Gastrocnemius medialis (tissue), 4 donors: ENCODE measurements around the gene QSOX2. TPM values are rescaled to one million over a fixed set of nuclear protein-coding genes. Genes with fewer than 3 reads are reported as not detected.

ENCODE experiments used
- ATAC-seq, 2 donors: fragments of 150-250 bp; one replicate each; pipeline ENCODE4 v1.9.1; 2016
- DNase-seq, 2 donors: peaks; one replicate each; pipeline ENCODE4 v3.0.0-alpha.2; 2019
- H3K27ac ChIP-seq, 4 donors: fragments of 200-600 bp; sonication (generic); 1 replicate in 1 of 4; 2 replicates in 3 of 4; pipeline ENCODE4 v1.5.1; 2016 to 2018; ENCODE audit warnings: mild to moderate bottlenecking in 2 of 4, moderate library complexity in 1 of 4
- H3K27me3 ChIP-seq, 3 donors: fragments of 200-600 bp; sonication (generic) in 2 of 3; 1 replicate in 1 of 3; 2 replicates in 2 of 3; pipeline versions ENCODE4 v1.5.1 to v1.6.0; 2016 to 2019; ENCODE audit warnings: mild to moderate bottlenecking in 1 of 3, moderate library complexity in 1 of 3
- H3K36me3 ChIP-seq, 2 donors: fragments of 200-600 bp; sonication (generic) in 1 of 2; one replicate each; pipeline ENCODE4 v1.5.1; 2017 to 2018
- H3K4me1 ChIP-seq, 2 donors: fragments of 200-600 bp; sonication (generic) in 1 of 2; one replicate each; pipeline ENCODE4 v1.5.1; 2016 to 2017; ENCODE audit warnings: mild to moderate bottlenecking in 2 of 2
- H3K4me3 ChIP-seq, 4 donors: fragments of 200-600 bp; sonication (generic) in 3 of 4; 1 replicate in 1 of 4; 2 replicates in 3 of 4; pipeline ENCODE4 v1.5.1; 2016 to 2019; ENCODE audit warnings: mild to moderate bottlenecking in 2 of 4
- H3K9me3 ChIP-seq, 3 donors: fragments of 200-600 bp; sonication (generic) in 2 of 3; 1 replicate in 1 of 3; 2 replicates in 2 of 3; pipeline ENCODE4 v1.5.1; 2016 to 2019
- POLR2A ChIP-seq, 2 donors: fragments of 450-650 bp; IDR thresholded peaks; one replicate each; pipeline ENCODE4 v1.6.1; 2017; ENCODE audit warnings: antibody characterized with exemption in 2 of 2, mild to moderate bottlenecking in 2 of 2, moderate library complexity in 2 of 2
- in situ Hi-C, 4 donors: fragments of 200-750 bp; cut with MboI; loops; one replicate each; pipeline versions ENCODE4 v1.15.0 to v1.8.0; 2017; ENCODE audit warnings: low sequenced_read_pairs in 4 of 4
- intact Hi-C: fragments of 100-400 bp; cut with DNase I; formaldehyde crosslinking; loops from one replicate; pipeline ENCODE4 v1.15.1; 2023; ENCODE audit warnings: low total_unique reads
- total RNA-seq, 4 donors: library from RNA; depleted of rRNA; stranded (reverse); fragments of >200 nt; gene quantifications; one replicate each; pipeline versions ENCODE4 v1.1.0 to v1.2.3, GENCODE V29; 2016
- TF ChIP-seq, protein P1 (sequence below), 5 experiments: fragments of 450-650 bp in 3 of 5; fragments of 200-600 bp in 2 of 5; sonication (generic) in 2 of 5; IDR thresholded peaks in 4 of 5; conservative IDR thresholded peaks in 1 of 5; 1 replicate in 4 of 5; 2 replicates in 1 of 5; pipeline ENCODE4 v1.5.1; 2016 to 2019; ENCODE audit warnings: antibody characterized with exemption in 5 of 5, mild to moderate bottlenecking in 3 of 5, moderate library complexity in 3 of 5

Gene QSOX2
- total RNA-seq, 4 donors from 2014 or later: 3.3 to 5.8 (median 5.2) TPM

DNA sequence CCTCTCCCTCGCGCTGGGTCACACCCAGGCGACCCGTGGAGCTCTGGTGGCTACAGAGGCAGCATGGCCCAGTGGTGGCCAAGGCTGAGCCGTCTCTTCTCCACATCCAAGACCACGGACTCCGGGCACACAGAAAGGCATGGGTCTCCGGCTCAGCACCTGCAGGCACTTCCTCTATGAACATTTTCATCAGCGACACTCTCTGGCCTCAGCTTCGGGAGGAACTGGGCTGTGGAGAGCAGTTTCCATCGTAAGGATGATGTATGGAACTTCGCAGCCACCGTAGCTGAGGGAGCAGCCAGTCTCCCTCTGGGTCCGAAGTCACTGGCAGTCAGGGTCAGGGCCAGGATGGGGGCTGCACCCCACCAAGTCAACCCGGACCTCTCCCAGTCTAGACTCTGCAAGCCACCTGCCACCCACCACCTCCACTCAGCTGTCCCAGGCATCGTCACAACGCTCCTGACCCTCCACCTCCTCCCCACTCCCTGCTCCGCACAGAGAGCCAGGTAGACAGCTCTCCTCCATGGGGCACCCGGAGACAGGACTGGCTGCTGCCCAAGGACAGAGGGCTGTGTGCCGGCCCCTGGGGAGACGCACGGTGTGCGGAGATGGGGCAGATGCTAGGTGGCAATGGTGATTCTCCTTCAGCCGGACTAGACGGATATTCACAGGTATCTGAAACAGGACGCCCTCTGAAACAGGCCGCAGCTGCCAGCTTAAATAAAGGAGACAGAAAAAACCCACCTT lies 9.7 kb downstream of the QSOX2 start:
- no peaks in the 10 kb centered on the region for H3K27me3 ChIP-seq
- peaks cover 10% of the 10 kb centered on the region in 2 donors for H3K4me1 ChIP-seq
- no peak for DNase-seq
- no peak for ATAC-seq
- no peak overlapping the region for H3K4me3 ChIP-seq
- H3K36me3 ChIP-seq: peaks cover 0 to 6% of the 10 kb centered on the region in 2 donors
- TF ChIP-seq POLR2A (IDR thresholded peaks at IDR 0.05): no peak
- TF ChIP-seq, protein P1, sequence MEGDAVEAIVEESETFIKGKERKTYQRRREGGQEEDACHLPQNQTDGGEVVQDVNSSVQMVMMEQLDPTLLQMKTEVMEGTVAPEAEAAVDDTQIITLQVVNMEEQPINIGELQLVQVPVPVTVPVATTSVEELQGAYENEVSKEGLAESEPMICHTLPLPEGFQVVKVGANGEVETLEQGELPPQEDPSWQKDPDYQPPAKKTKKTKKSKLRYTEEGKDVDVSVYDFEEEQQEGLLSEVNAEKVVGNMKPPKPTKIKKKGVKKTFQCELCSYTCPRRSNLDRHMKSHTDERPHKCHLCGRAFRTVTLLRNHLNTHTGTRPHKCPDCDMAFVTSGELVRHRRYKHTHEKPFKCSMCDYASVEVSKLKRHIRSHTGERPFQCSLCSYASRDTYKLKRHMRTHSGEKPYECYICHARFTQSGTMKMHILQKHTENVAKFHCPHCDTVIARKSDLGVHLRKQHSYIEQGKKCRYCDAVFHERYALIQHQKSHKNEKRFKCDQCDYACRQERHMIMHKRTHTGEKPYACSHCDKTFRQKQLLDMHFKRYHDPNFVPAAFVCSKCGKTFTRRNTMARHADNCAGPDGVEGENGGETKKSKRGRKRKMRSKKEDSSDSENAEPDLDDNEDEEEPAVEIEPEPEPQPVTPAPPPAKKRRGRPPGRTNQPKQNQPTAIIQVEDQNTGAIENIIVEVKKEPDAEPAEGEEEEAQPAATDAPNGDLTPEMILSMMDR (IDR thresholded peaks at IDR 0.05 in 4 of 5, conservative IDR thresholded peaks at IDR 0.05 in 1 of 5): no peak
- intact Hi-C loops (no loop called here), in situ Hi-C loops (no loop called here)
- H3K9me3 ChIP-seq: no peaks in the 10 kb centered on the region
- H3K27ac ChIP-seq: no peak overlapping the region

DNA sequence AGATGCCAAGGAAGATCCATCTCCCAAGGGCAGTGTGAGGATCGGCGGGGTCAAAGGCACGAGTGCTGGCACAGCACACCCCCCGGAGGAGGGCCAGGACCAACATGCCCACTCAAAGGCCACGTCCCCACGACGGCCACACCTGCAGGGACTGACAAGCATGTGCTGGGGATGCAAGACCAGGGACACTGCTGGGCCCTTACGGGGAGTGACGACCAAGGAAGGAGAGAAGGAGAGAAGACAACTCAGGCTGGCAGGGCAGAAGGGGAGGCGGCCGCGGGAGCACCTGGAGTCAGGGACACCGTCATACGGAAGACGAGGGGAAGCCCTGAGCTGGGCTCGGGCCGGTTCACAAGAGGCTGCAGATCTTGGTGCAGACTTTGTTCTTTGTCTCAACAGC lies 10.4 kb downstream of the QSOX2 start:
- Histone ChIP-seq H3K27me3 (no peaks in the 10 kb centered on the region), H3K36me3 (peaks cover 0 to 6% of the 10 kb centered on the region in 2 donors), H3K4me3 (no peak overlapping the region), H3K27ac (no peak overlapping the region), H3K9me3 (no peaks in the 10 kb centered on the region), H3K4me1 (peaks cover 4 to 6% of the 10 kb centered on the region in 2 donors)
- ATAC-seq (no peak), DNase-seq (no peak)
- TF ChIP-seq, protein P1 (IDR thresholded peaks at IDR 0.05 in 4 of 5, conservative IDR thresholded peaks at IDR 0.05 in 1 of 5): no peak
- no peak for TF ChIP-seq POLR2A (IDR thresholded peaks at IDR 0.05)
- intact Hi-C loops (no loop called here), in situ Hi-C loops (no loop called here)

DNA sequence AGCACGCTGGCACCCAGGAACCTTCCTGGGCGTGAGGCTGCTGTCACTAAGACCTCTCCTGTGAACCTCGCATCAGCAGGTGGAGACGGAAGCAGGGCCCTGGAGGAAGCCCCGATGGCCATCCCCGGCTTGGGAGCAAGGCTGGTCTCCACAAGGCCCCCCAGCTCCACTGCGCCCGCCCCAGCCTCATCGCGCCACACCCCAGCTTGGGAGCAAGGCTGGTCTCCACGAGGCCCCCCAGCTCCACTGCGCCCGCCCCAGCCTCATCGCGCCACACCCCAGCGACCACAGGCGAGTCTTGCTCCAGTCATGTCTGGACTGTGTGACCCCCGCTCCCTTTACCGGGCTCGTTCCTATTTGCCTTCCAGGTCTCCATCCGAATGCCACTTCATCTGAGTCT lies 11.0 kb downstream of the QSOX2 start:
- in situ Hi-C loops (no loop called here), intact Hi-C loops (no loop called here)
- ATAC-seq: no peak
- no peak overlapping the region for H3K4me3 ChIP-seq
- peaks cover 0 to 6% of the 10 kb centered on the region in 2 donors for H3K36me3 ChIP-seq
- no peaks in the 10 kb centered on the region for H3K9me3 ChIP-seq
- H3K4me1 ChIP-seq: peaks cover 0 to under 1% of the 10 kb centered on the region in 2 donors
- TF ChIP-seq POLR2A (IDR thresholded peaks at IDR 0.05): no peak
- TF ChIP-seq, protein P1 (IDR thresholded peaks at IDR 0.05 in 4 of 5, conservative IDR thresholded peaks at IDR 0.05 in 1 of 5): no peak
- DNase-seq: no peak
- no peak overlapping the region for H3K27ac ChIP-seq
- no peaks in the 10 kb centered on the region for H3K27me3 ChIP-seq

DNA sequence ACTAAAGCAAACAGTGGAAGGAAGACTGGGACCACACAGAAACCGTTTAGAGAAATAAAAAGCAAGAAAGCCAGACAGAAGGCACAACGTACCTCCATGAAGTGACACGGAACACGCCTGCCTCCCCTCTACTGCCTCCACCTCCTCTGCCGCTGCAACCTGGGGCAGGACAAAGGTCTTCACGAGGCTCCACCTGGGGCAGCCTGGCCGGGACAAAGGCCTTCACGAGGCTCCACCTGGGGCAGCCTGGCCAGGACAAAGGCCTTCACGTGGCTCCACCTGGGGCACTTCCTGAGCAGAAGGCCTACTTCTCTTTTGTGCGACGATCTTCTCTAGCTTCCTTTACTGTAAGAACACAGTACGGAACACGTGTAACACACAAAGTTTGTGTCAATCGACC lies 11.7 kb downstream of the QSOX2 start:
- TF ChIP-seq, protein P1 (IDR thresholded peaks at IDR 0.05 in 4 of 5, conservative IDR thresholded peaks at IDR 0.05 in 1 of 5): no peak
- TF ChIP-seq POLR2A (IDR thresholded peaks at IDR 0.05): no peak
- no peak overlapping the region for H3K27ac ChIP-seq
- DNase-seq (no peak), ATAC-seq (no peak)
- no peaks in the 10 kb centered on the region for H3K27me3 ChIP-seq
- intact Hi-C loops (no loop called here), in situ Hi-C loops (no loop called here)
- H3K9me3 ChIP-seq: no peaks in the 10 kb centered on the region
- no peak overlapping the region for H3K4me3 ChIP-seq
- H3K36me3 ChIP-seq: peaks cover 0 to 6% of the 10 kb centered on the region in 2 donors
- no peaks in the 10 kb centered on the region for H3K4me1 ChIP-seq
